Ascending aorta (tissue), 2 donors: ENCODE data around the gene ATP8B2. TPM values are rescaled to one million over a fixed set of nuclear protein-coding genes. Genes with fewer than 3 reads are reported as not detected.
"Not testable (repeated sequence)": the region's sequence is repeated elsewhere in the genome, so short reads cannot be mapped to it uniquely, and the experiment has no call there.

Source experiments
- DNase-seq, 2 donors: peaks; one replicate each; pipeline ENCODE4 v3.0.0-alpha.2; 2019; ENCODE audit warnings: low spot score in 2 of 2
- H3K27ac ChIP-seq, 2 donors: fragments of 200-600 bp; sonication (generic); one replicate each; pipeline ENCODE4 v1.5.1; 2016 to 2017; ENCODE audit warnings: mild to moderate bottlenecking in 1 of 2
- H3K27me3 ChIP-seq: fragments of 200-600 bp; sonication (generic); one replicate; pipeline ENCODE4 v1.5.1; 2017
- H3K36me3 ChIP-seq, 2 donors: fragments of 200-600 bp; sonication (generic); one replicate each; pipeline ENCODE4 v1.5.1; 2016
- H3K4me1 ChIP-seq, 2 donors: fragments of 200-600 bp; sonication (generic); one replicate each; pipeline ENCODE4 v1.5.1; 2016 to 2017; ENCODE audit warnings: mild to moderate bottlenecking in 1 of 2
- H3K4me3 ChIP-seq, 2 donors: fragments of 200-600 bp; sonication (generic); one replicate each; pipeline ENCODE4 v1.5.1; 2016 to 2017; ENCODE audit warnings: mild to moderate bottlenecking in 1 of 2
- H3K9me3 ChIP-seq, 2 donors: fragments of 200-600 bp; sonication (generic); one replicate each; pipeline ENCODE4 v1.5.1; 2016
- intact Hi-C: fragments of 100-400 bp; cut with DNase I; formaldehyde crosslinking; loops from one replicate; pipeline ENCODE4 v1.15.1; 2023
- total RNA-seq: library from RNA; depleted of rRNA; stranded (reverse); fragments of >200 nt; gene quantifications from one replicate; pipeline ENCODE4 v1.1.0, GENCODE V29; 2016
- TF ChIP-seq, protein P1 (sequence below), 3 experiments: fragments of 200-600 bp in 2 of 3; fragments of 450-650 bp in 1 of 3; sonication (generic) in 2 of 3; IDR thresholded peaks; one replicate each; pipeline ENCODE4 v1.5.1; 2016 to 2019; ENCODE audit warnings: antibody characterized with exemption in 3 of 3, mild to moderate bottlenecking in 1 of 3, moderate library complexity in 1 of 3

Gene ATP8B2
- total RNA-seq, 1 donor from 2014 or later, result 173 TPM

DNA sequence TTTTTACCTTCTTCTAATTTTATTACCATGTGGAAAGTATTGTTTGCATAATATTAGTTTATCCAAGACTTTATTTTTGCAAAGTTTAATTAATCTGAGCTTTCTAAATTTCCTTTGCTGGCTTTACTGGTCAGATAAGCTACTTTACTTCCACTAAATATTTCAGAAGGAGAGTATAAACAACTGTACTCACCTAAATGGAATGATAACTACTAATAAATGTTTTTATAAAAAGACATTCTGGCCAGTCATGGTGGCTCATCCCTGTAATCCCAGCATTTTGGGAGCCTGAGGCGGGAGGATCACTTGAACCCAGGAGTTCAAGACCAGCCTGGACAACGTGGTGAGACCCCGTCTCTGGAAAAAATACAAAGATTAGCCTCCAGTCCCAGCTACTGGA lies 36.0 kb downstream of the ATP8B2 start:
- Histone ChIP-seq H3K27me3 (no peaks in the 10 kb centered on the region), H3K4me3 (no peak overlapping the region), H3K36me3 (no peaks in the 10 kb centered on the region), H3K9me3 (no peaks in the 10 kb centered on the region), H3K4me1 (no peaks in the 10 kb centered on the region), H3K27ac (no peak overlapping the region)
- TF ChIP-seq, protein P1, sequence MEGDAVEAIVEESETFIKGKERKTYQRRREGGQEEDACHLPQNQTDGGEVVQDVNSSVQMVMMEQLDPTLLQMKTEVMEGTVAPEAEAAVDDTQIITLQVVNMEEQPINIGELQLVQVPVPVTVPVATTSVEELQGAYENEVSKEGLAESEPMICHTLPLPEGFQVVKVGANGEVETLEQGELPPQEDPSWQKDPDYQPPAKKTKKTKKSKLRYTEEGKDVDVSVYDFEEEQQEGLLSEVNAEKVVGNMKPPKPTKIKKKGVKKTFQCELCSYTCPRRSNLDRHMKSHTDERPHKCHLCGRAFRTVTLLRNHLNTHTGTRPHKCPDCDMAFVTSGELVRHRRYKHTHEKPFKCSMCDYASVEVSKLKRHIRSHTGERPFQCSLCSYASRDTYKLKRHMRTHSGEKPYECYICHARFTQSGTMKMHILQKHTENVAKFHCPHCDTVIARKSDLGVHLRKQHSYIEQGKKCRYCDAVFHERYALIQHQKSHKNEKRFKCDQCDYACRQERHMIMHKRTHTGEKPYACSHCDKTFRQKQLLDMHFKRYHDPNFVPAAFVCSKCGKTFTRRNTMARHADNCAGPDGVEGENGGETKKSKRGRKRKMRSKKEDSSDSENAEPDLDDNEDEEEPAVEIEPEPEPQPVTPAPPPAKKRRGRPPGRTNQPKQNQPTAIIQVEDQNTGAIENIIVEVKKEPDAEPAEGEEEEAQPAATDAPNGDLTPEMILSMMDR (IDR thresholded peaks at IDR 0.05), result no peak
- DNase-seq, result no peak
- intact Hi-C loops, result no loop called here

DNA sequence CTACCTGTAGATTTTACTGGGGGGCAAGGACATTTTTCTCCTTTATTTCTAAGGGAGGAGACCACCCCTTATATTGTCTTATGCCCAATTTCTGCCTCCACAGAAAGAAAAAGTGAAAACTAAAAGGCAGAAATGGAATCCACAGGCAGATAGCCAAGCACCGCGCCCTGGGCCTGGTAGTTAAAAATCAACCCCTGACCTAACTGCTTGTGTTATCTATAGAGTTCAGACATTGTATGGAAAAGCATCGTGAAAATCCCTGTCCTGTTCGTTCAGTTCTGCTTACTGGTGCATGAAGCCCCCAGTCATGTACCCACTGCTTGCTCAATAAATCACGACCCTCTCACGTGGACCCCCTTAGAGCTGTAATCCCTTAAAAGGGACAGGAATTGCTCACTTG lies 46.1 kb downstream of the ATP8B2 start:
- Histone ChIP-seq H3K4me1 (no peaks in the 10 kb centered on the region), H3K9me3 (no peaks in the 10 kb centered on the region), H3K27me3 (no peaks in the 10 kb centered on the region), H3K27ac (no peak overlapping the region), H3K36me3 (no peaks in the 10 kb centered on the region), H3K4me3 (no peak overlapping the region)
- TF ChIP-seq, protein P1 (IDR thresholded peaks at IDR 0.05), result no peak
- intact Hi-C loops, result no loop called here
- DNase-seq, result no peak

DNA sequence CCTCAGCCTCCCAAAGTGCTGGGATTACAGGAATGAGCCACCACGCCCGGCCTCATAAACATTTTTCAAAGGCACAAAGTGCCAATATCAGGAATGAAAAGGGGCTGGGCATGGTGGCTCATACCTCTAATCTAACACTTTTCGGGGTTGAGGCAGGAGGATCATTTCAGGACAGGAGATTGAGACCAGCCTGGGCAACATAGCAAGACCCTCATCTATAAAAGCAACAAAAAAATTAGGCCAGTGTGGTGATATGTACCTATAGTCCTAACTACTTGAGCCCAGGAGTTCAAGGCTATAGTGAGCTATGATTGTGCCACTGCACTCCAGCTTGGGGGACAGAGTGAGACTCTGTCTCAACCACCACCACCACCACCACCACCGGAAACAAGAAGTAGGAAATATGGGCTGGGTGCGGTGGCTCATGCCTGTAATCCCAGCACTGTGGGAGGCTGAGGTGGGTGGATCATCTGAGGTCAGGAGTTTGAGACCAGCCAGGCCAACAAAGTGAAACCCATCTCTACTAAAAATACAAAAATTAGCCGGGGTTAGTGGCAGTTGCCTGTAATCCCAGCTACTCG lies 48.5 kb downstream of the ATP8B2 start:
- H3K36me3 ChIP-seq, intact Hi-C loops, H3K27me3 ChIP-seq, H3K27ac ChIP-seq, H3K4me3 ChIP-seq, DNase-seq, H3K4me1 ChIP-seq, H3K9me3 ChIP-seq: not testable (repeated sequence)

DNA sequence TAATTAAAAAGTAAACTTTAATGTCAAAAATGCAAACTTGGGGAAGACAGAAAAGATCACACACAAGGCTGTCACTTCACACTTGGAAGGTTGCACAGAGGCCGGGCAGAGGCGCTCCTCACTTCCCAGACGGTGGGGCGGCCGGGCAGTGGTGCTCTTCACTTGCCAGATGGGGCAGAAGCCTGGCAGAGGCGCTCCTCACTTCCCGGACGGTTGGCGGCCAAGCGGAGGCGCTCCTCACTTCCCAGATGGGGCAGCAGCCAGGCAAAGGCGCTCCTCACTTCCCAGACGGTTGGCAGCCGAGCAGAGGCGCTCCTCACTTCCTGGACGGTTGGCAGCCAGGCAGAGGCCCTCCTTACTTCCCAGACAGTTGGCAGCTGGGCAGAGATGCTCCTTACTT lies 54.0 kb downstream of the ATP8B2 start:
- Histone ChIP-seq H3K27ac (no peak overlapping the region), H3K9me3 (no peaks in the 10 kb centered on the region), H3K27me3 (no peaks in the 10 kb centered on the region), H3K4me1 (no peaks in the 10 kb centered on the region), H3K36me3 (no peaks in the 10 kb centered on the region), H3K4me3 (no peak overlapping the region)
- intact Hi-C loops, result no loop called here
- TF ChIP-seq, protein P1 (IDR thresholded peaks at IDR 0.05), result no peak
- no peak for DNase-seq

DNA sequence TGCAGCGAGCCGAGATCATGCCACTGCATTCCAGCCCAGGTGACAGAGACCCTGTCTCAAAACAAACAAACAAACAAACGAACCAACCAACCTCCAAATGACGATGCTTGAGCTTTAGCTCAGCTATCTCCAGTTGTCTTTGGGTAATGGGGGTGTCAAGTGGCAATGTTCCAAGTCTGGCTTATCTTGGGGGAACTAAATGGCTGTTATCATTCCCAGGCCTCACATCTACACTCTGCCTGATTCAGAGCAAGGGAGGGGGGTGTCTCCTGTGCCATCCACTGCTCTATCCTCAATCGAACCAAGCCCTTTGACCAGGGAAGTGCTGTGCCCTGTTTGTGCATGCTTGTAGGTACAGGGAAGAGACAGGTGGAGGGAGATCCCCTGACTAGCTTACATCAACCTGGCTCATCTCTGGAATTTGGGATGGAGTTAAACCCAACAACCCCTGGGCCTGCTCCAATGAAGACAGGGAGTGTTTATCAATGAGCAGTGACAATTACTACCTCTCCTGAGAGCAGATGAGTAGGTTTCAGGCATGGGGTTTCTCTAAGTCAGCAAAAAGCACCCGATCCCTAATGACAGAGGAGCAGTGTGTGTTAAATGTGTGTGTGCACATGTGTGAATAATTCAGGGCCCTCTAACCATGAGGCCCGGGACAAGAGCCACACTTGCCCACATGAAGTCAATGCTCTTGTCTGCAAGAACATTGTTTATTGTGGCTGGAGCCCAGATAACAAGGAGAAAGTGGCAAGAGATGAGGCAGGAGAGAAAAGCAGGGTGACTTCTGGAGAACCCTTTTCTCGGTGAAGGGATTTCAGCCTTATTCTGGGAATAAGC lies 59.5 kb downstream of the ATP8B2 start:
- TF ChIP-seq, protein P1 (IDR thresholded peaks at IDR 0.05), result no peak
- intact Hi-C loops, result no loop called here

DNA sequence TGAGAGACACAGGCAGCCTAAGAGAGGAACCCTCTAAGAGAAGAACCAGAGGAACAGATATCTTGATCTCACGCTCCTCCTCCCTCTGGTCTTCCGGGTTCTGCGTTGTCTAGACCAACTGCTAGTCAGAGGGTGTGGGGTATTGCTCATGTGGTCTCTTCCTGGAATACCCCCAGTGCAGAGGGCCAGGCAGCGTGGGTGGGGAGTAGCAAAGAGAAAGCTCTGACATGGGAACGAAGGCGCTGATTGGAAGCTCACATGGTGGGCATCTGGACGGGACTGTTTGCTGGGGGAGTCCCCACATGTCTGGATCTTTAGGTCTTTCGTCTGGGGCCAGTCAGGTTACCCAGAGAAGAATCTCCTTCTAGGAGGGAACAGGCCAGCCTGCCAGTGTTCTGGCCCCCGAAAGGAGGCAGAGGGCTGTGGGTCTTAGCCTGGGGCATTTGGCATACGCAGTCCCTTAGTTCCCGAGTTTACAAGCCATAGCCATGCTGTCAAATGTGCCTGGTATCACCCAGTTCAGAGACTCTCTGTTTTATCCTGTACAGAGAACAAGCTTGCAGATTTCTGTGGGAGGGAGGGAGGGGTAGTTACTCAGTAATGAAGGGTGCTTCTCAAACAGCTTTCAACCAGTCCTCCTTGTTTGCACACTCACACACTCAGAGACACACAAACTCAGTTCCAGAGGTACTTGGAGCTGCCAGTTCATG lies 61.5 kb downstream of the ATP8B2 start:
- H3K27me3 ChIP-seq, result no peaks in the 10 kb centered on the region
- no peaks in the 10 kb centered on the region for H3K4me1 ChIP-seq
- H3K36me3 ChIP-seq, result no peaks in the 10 kb centered on the region
- no peak for DNase-seq
- TF ChIP-seq, protein P1 (IDR thresholded peaks at IDR 0.05), result no peak
- H3K9me3 ChIP-seq, result no peaks in the 10 kb centered on the region
- intact Hi-C loops, result no loop called here
- no peak overlapping the region for H3K4me3 ChIP-seq
- no peak overlapping the region for H3K27ac ChIP-seq

More for the DNA sequence above, 59.5 kb downstream of the ATP8B2 start:
- DNase-seq, result no peak
- H3K27ac ChIP-seq, result no peak overlapping the region
- H3K4me1 ChIP-seq, result no peaks in the 10 kb centered on the region
- H3K36me3 ChIP-seq, result no peaks in the 10 kb centered on the region
- no peaks in the 10 kb centered on the region for H3K9me3 ChIP-seq
- H3K27me3 ChIP-seq, result no peaks in the 10 kb centered on the region
- H3K4me3 ChIP-seq, result no peak overlapping the region
